ENCODE measurements around the gene OR6J1. TPM values are rescaled to one million over a fixed set of nuclear protein-coding genes. Genes with fewer than 3 reads are reported as not detected.

OR6J1 gene
- total and polyA plus RNA-seq, 10 donors: not detected

GRCh38 chr14:22600027-22600426, 44.1 kb downstream of the OR6J1 start:
- peaks cover 3 to 48% (median 30%) of the 10 kb centered on the region in 6 donors for H3K4me1 ChIP-seq
- H3K9me3 ChIP-seq: no peaks in the 10 kb centered on the region
- H3K36me3 ChIP-seq: peaks cover 0 to 40% (median 32%) of the 10 kb centered on the region in 6 donors
- peak overlapping the region in 1 of 8 donors; percentile 94 for H3K4me3 ChIP-seq
- TF ChIP-seq POLR2A (IDR thresholded peaks at IDR 0.05) (no peak), CTCF (IDR thresholded peaks at IDR 0.05 in 8 of 11, conservative IDR thresholded peaks at IDR 0.05 in 3 of 11) (no peak), POLR2AphosphoS5 (IDR thresholded peaks at IDR 0.05) (no peak)
- no peaks in the 10 kb centered on the region for H3K27me3 ChIP-seq (replicated peaks in 1 of 7)
- intact Hi-C loops (cut with DNase I; ENCODE audit: low total_unique reads): no loop called here
- peak overlapping the region in 1 of 8 donors; percentile 92 for H3K27ac ChIP-seq
- DNase-seq: no peak

GRCh38 chr14:22599349-22599748, 44.8 kb downstream of the OR6J1 start:
- Histone ChIP-seq H3K4me1 (peaks cover 3 to 48% (median 30%) of the 10 kb centered on the region in 6 donors), H3K27ac (peak overlapping the region in 6 of 8 donors; percentile 49 to 93 (median 89)), H3K4me3 (peak overlapping the region in 6 of 8 donors; percentile 59 to 94 (median 74)), H3K27me3 (replicated peaks in 1 of 7) (no peaks in the 10 kb centered on the region), H3K9me3 (no peaks in the 10 kb centered on the region), H3K36me3 (peaks cover 0 to 34% (median 25%) of the 10 kb centered on the region in 6 donors)
- intact Hi-C loops (cut with DNase I; ENCODE audit: low total_unique reads): loop anchor here (10.0 kb wide), 1 partner anchor 155 kb away; no protein-coding TSS in a partner anchor
- DNase-seq: no peak
- 81 to 90% (median 87%) methylated on average over 3 of the region's 3 CpGs for WGBS, 5 donors
- TF ChIP-seq POLR2AphosphoS5 (IDR thresholded peaks at IDR 0.05): no peak
- TF ChIP-seq POLR2A (IDR thresholded peaks at IDR 0.05): no peak
- no peak for TF ChIP-seq CTCF (IDR thresholded peaks at IDR 0.05 in 8 of 11, conservative IDR thresholded peaks at IDR 0.05 in 3 of 11)

- TF ChIP-seq POLR2AphosphoS5 (IDR thresholded peaks at IDR 0.05) (no peak), POLR2A (IDR thresholded peaks at IDR 0.05) (no peak), CTCF (IDR thresholded peaks at IDR 0.05 in 8 of 11, conservative IDR thresholded peaks at IDR 0.05 in 3 of 11) (peak in 2 of 11 experiments; percentile 9 to 23)
- no peak for DNase-seq
- intact Hi-C loops (cut with DNase I; ENCODE audit: low total_unique reads): loop anchor here (10.0 kb wide), 1 partner anchor 156 kb away; no protein-coding TSS in a partner anchor
- peaks cover 0 to 29% (median 21%) of the 10 kb centered on the region in 6 donors for H3K36me3 ChIP-seq
- peak overlapping the region; percentile 49 to 93 (median 88) for H3K27ac ChIP-seq
- peaks cover 3 to 48% (median 30%) of the 10 kb centered on the region in 6 donors for H3K4me1 ChIP-seq
- H3K27me3 ChIP-seq (replicated peaks in 1 of 7): no peaks in the 10 kb centered on the region
- H3K9me3 ChIP-seq: no peaks in the 10 kb centered on the region
- peak overlapping the region; percentile 59 to 94 (median 72) for H3K4me3 ChIP-seq
- WGBS, 5 donors: 0 to 5% (median 4%) methylated on average over 5 of the region's 5 CpGs
Measured at GRCh38 chr14:22598896-22599244, 45.3 kb downstream of the OR6J1 start.

GRCh38 chr14:22598099-22598895, 45.9 kb downstream of the OR6J1 start, which contains the start of gene ABHD4:
Gene ABHD4, plus strand, starts transcription at chr14:22598300. Its CDS starts 7 bp downstream, at chr14:22598307.
- intact Hi-C loops (cut with DNase I; ENCODE audit: low total_unique reads): loop anchor here (10.0 kb wide), 1 partner anchor 157 kb away; no protein-coding TSS in a partner anchor
- TF ChIP-seq POLR2AphosphoS5 (IDR thresholded peaks at IDR 0.05) (peak; percentile 94 to 97 (median 94)), CTCF (IDR thresholded peaks at IDR 0.05 in 8 of 11, conservative IDR thresholded peaks at IDR 0.05 in 3 of 11) (no peak), POLR2A (IDR thresholded peaks at IDR 0.05) (peak in 1 of 3 donors; percentile 83)
- Histone ChIP-seq H3K9me3 (no peaks in the 10 kb centered on the region), H3K4me3 (peak within 1 kb of the TSS; percentile 59 to 94 (median 72)), H3K4me1 (peaks cover 3 to 48% (median 30%) of the 10 kb centered on the region in 6 donors), H3K27me3 (replicated peaks in 1 of 7) (no peaks in the 10 kb centered on the region), H3K36me3 (peaks cover 0 to 23% (median 15%) of the 10 kb centered on the region in 6 donors), H3K27ac (peak within 1 kb of the TSS; percentile 49 to 93 (median 88))
- peak; percentile 96 for DNase-seq
- WGBS, 5 donors: 0 to 2% (median 1%) methylated on average over 48 to 49 of the region's 49 CpGs

All from spleen (tissue), 11 donors.